ENCODE measurements around the gene RGS10. TPM values are rescaled to one million over a fixed set of nuclear protein-coding genes. Genes with fewer than 3 reads are reported as not detected.

The RGS10 gene
- total and polyA plus RNA-seq, 5 donors from 2014 or later, result 85.7 to 188 (median 180) TPM

DNA sequence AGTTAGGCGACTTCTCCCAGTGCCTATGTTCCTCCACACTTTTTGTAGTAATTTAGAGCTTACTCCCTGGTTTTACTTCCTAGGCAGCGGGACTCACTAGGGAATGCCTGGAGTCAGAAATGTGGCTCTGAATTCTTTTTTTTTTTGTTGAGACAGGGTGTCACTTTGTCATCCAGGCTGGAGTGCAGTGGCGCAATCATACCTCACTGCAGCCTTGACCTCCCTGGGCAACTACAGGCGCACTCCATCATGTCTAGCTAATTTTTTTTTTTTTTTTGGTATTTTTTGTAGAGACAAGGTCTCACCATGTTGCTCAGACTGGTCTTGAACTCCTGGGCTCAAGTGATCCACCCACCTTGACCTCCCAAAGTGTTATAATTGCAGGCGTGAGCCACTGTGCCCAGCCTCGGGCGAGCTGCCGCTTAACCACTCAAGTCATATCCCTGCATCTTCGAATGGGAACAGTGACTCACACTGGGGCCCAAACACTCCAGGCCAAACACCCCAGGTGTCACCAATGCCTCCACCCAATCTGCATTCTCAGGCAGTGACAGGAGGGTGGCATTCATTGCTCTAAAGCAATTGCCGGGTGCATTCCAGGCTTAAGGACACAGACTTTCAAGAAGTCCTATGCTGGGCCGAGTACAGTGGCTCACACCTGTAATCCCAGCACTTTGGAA, 19.6 kb downstream of the RGS10 start:
- ATAC-seq (ENCODE audit: low read depth in 2 of 2) (no peak), DNase-seq (no peak)
- peaks cover 32% of the 10 kb centered on the region for H3K36me3 Mint-ChIP-seq
- H3K4me3 Mint-ChIP-seq, result no peak overlapping the region
- Histone ChIP-seq H3K36me3 (ENCODE audit: control insufficient read depth, insufficient read depth, low read length) (peaks cover 45% of the 10 kb centered on the region), H3K4me1 (ENCODE audit: control insufficient read depth, insufficient read depth, low read length, poor library complexity, severe bottlenecking) (peaks cover 12% of the 10 kb centered on the region), H3K4me3 (ENCODE audit: low read depth, low read length) (no peak overlapping the region), H3K27me3 (ENCODE audit: control insufficient read depth, insufficient read depth, low read length) (no peaks in the 10 kb centered on the region), H3K27ac (ENCODE audit: insufficient read depth, low read length, poor library complexity, severe bottlenecking) (no peak overlapping the region), H3K9me3 (ENCODE audit: control insufficient read depth in 2 of 2, low read length in 2 of 2) (no peaks in the 10 kb centered on the region)
- peaks cover 0 to 43% (median 17%) of the 10 kb centered on the region in 4 donors for H3K4me1 Mint-ChIP-seq
- H3K27ac Mint-ChIP-seq, result no peak overlapping the region
- H3K27me3 Mint-ChIP-seq, result no peaks in the 10 kb centered on the region
- H3K9me3 Mint-ChIP-seq, result no peaks in the 10 kb centered on the region

DNA sequence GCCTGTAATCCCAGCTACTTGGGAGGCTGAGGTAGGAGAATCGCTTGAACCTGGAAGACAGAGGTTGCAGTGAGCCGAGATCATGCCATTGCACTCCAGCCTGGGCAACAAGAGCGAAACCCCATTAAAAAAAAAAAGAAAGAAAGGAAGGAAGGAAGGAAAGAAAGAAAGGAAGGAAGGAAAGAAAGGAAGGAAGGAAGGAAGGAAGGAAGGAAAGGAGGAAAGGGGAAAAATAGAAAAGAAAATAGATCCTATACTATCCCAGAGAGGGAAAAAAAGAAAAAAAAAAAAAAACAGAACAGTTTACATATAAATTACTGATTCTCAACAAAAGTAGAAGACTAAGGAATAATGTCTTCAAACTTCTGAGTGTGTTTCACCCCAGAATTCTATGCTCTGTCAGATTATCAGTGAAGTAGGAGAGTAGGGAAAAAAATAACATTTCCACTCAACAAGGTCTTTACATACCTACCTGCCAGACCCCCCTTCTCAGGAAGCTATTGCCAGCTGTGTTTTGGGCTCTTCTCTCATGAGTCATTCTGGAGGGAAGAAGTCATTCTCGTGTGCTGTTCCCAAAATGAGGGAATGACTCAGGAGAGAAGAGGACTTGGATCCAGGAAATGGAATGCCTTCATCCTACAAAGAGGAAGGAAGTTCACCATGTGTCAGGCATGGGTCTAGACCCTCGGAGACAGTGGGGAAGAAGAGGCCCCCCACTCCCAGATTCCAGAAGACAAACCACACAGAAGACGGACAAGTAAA, 20.9 kb downstream of the RGS10 start:
- Mint-ChIP-seq H3K27me3 (no peaks in the 10 kb centered on the region), H3K4me1 (peaks cover 2 to 43% (median 20%) of the 10 kb centered on the region in 4 donors), H3K9me3 (no peaks in the 10 kb centered on the region), H3K27ac (peak overlapping the region; percentile 10 to 83 (median 65)), H3K4me3 (no peak overlapping the region), H3K36me3 (peaks cover 29% of the 10 kb centered on the region)
- Histone ChIP-seq H3K27ac (ENCODE audit: insufficient read depth, low read length, poor library complexity, severe bottlenecking) (no peak overlapping the region), H3K9me3 (ENCODE audit: control insufficient read depth in 2 of 2, low read length in 2 of 2) (no peaks in the 10 kb centered on the region), H3K4me3 (ENCODE audit: low read depth, low read length) (no peak overlapping the region), H3K4me1 (ENCODE audit: control insufficient read depth, insufficient read depth, low read length, poor library complexity, severe bottlenecking) (peaks cover 21% of the 10 kb centered on the region), H3K27me3 (ENCODE audit: control insufficient read depth, insufficient read depth, low read length) (no peaks in the 10 kb centered on the region), H3K36me3 (ENCODE audit: control insufficient read depth, insufficient read depth, low read length) (peaks cover 39% of the 10 kb centered on the region)
- ATAC-seq (ENCODE audit: low read depth in 2 of 2), result no peak
- DNase-seq, result no peak

DNA sequence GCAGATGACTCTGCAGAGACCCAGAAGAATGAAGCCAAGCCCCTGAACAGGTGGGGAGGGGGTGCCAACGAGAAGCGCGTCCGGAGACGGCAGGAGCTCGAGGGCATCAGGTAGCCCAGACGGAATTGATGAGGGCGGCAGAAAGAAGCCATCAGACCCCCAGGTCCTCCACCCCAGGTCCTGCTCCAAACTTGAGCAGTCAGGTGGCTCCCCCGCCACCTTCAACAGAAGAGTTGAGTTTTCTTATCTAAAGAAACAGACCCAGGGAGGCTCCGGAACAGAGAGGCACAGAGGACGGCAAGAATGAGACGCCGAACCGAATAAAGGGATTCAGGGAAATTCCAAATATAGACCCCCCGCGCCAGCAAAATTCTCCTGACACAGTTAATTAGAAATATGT, 22.2 kb downstream of the RGS10 start:
- H3K27ac Mint-ChIP-seq, result peak overlapping the region; percentile 94 to 97 (median 96)
- Histone ChIP-seq H3K4me3 (ENCODE audit: low read depth, low read length) (no peak overlapping the region), H3K27ac (ENCODE audit: insufficient read depth, low read length, poor library complexity, severe bottlenecking) (no peak overlapping the region), H3K9me3 (ENCODE audit: control insufficient read depth in 2 of 2, low read length in 2 of 2) (no peaks in the 10 kb centered on the region), H3K4me1 (ENCODE audit: control insufficient read depth, insufficient read depth, low read length, poor library complexity, severe bottlenecking) (peaks cover 34% of the 10 kb centered on the region), H3K27me3 (ENCODE audit: control insufficient read depth, insufficient read depth, low read length) (no peaks in the 10 kb centered on the region), H3K36me3 (ENCODE audit: control insufficient read depth, insufficient read depth, low read length) (peaks cover 29% of the 10 kb centered on the region)
- no peak overlapping the region for H3K4me3 Mint-ChIP-seq
- H3K36me3 Mint-ChIP-seq, result peaks cover 24% of the 10 kb centered on the region
- no peak for DNase-seq
- H3K4me1 Mint-ChIP-seq, result peaks cover 5 to 51% (median 24%) of the 10 kb centered on the region in 4 donors
- no peaks in the 10 kb centered on the region for H3K9me3 Mint-ChIP-seq
- ATAC-seq (ENCODE audit: low read depth in 2 of 2), result no peak
- no peaks in the 10 kb centered on the region for H3K27me3 Mint-ChIP-seq

DNA sequence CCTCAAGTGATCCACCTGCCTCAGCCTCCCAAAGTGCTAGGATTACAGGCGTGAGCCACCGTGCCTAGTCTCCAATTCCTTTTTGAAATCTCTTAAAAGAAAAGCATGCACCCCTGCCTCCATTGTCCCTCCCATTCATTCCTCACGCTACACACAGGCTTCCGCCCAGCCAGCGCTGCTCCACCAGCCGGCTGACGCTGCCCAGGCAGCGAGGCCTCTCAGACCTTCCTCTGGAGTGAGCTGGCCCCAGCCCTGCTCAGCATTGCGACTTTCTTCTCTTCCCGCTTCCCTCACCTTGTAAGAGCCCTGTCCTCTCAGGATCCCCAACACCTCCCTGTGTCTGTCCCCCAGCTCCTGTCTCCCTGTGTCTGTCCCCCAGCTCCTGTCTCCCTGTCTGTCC, 23.6 kb downstream of the RGS10 start:
- Mint-ChIP-seq H3K4me1 (peaks cover 5 to 53% (median 26%) of the 10 kb centered on the region in 4 donors), H3K36me3 (peaks cover 20% of the 10 kb centered on the region), H3K27me3 (no peaks in the 10 kb centered on the region), H3K27ac (peak overlapping the region; percentile 94 to 98 (median 97)), H3K9me3 (no peaks in the 10 kb centered on the region), H3K4me3 (peak overlapping the region; percentile 38 to 88 (median 56))
- peaks cover 23% of the 10 kb centered on the region for H3K36me3 ChIP-seq (ENCODE audit: control insufficient read depth, insufficient read depth, low read length)
- H3K4me1 ChIP-seq (ENCODE audit: control insufficient read depth, insufficient read depth, low read length, poor library complexity, severe bottlenecking), result peaks cover 34% of the 10 kb centered on the region
- ATAC-seq (ENCODE audit: low read depth in 2 of 2) (no peak), DNase-seq (no peak)
- H3K27ac ChIP-seq (ENCODE audit: insufficient read depth, low read length, poor library complexity, severe bottlenecking), result peak overlapping the region; percentile 49
- H3K9me3 ChIP-seq (ENCODE audit: control insufficient read depth in 2 of 2, low read length in 2 of 2), result no peaks in the 10 kb centered on the region
- H3K4me3 ChIP-seq (ENCODE audit: low read depth, low read length), result no peak overlapping the region
- H3K27me3 ChIP-seq (ENCODE audit: control insufficient read depth, insufficient read depth, low read length), result no peaks in the 10 kb centered on the region

DNA sequence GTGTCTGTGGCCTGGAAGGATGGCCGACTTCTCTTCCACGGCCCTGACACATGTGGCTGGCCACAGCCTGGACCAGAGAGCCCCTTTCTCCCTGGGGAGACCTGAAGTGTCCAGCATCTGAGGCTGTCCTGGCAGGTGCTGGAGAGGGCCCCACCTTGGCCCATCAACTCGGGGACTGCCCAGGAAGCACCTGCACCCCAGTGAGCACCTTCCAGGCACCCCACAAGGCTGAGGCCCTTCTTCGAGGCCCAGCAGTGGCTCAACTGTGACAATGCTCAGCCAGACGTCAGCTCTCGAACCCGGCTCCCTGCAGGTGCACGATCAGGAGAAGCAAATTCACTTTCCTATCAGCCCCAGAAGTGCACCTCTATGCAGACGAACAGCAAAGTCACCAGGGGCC, 24.3 kb downstream of the RGS10 start:
- Histone ChIP-seq H3K27me3 (ENCODE audit: control insufficient read depth, insufficient read depth, low read length) (no peaks in the 10 kb centered on the region), H3K9me3 (ENCODE audit: control insufficient read depth in 2 of 2, low read length in 2 of 2) (no peaks in the 10 kb centered on the region), H3K27ac (ENCODE audit: insufficient read depth, low read length, poor library complexity, severe bottlenecking) (peak overlapping the region; percentile 85), H3K4me3 (ENCODE audit: low read depth, low read length) (peak overlapping the region; percentile 64), H3K4me1 (ENCODE audit: control insufficient read depth, insufficient read depth, low read length, poor library complexity, severe bottlenecking) (peaks cover 34% of the 10 kb centered on the region), H3K36me3 (ENCODE audit: control insufficient read depth, insufficient read depth, low read length) (peaks cover 25% of the 10 kb centered on the region)
- H3K4me1 Mint-ChIP-seq, result peaks cover 5 to 52% (median 26%) of the 10 kb centered on the region in 4 donors
- peak overlapping the region; percentile 94 to 98 (median 97) for H3K27ac Mint-ChIP-seq
- DNase-seq, result no peak
- H3K4me3 Mint-ChIP-seq, result peak overlapping the region in 3 of 4 donors; percentile 29 to 81 (median 78)
- no peak for ATAC-seq (ENCODE audit: low read depth in 2 of 2)
- no peaks in the 10 kb centered on the region for H3K27me3 Mint-ChIP-seq
- H3K36me3 Mint-ChIP-seq, result peaks cover 16% of the 10 kb centered on the region
- no peaks in the 10 kb centered on the region for H3K9me3 Mint-ChIP-seq

DNA sequence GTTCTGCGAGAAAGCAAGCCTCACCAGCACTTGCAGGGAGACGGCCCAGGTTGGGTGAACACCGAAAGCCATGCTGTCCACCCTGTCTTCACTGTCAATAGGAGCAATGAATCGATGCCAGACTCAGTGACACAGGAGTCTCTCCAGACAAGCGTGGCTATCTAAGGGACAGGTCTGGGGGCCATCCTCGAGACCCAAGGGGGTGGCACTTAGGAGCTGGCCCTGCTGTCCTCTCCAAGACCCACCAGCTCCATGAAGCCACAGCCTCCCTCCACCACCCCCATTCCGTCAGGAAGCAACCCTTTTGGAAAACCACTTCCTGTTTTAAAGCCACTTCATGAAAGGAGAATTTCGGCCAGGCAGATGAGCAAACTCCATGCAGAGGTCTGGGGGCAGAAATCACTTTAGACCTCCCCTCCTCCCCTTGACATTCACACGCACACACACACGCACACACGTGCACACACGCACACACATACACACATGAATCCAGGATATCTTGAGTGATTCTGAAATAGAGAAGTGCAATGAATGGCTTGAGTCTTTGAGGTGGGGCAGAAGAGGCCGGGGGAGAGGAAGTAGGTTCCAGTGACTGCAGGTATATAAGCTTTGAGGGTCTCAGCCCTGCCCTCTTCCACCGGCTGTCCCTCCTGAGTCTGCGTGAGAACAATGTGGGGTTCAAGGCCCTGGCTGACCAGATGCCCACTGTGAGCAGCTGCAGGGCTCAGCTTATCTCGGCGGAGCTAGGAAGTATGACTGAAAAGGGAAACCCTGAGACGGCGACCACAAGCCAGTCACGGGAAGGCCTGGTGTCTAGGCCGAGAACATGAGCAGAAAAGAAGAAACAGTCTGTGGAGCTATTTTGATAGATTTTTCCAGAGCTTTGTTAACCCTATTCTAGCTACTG, 25.0 kb downstream of the RGS10 start:
- Histone ChIP-seq H3K36me3 (ENCODE audit: control insufficient read depth, insufficient read depth, low read length) (peaks cover 28% of the 10 kb centered on the region), H3K4me3 (ENCODE audit: low read depth, low read length) (peak overlapping the region; percentile 64), H3K4me1 (ENCODE audit: control insufficient read depth, insufficient read depth, low read length, poor library complexity, severe bottlenecking) (peaks cover 34% of the 10 kb centered on the region)

More for the DNA sequence above, 25.0 kb downstream of the RGS10 start:
- DNase-seq (peak; percentile 22 to 65 (median 40)), ATAC-seq (ENCODE audit: low read depth in 2 of 2) (peak; percentile 42 to 52)
- Mint-ChIP-seq H3K4me3 (peak overlapping the region; percentile 29 to 87 (median 80)), H3K27me3 (no peaks in the 10 kb centered on the region), H3K4me1 (peaks cover 5 to 52% (median 26%) of the 10 kb centered on the region in 4 donors), H3K9me3 (no peaks in the 10 kb centered on the region), H3K27ac (peak overlapping the region; percentile 94 to 98 (median 97)), H3K36me3 (peaks cover 16% of the 10 kb centered on the region)
- Histone ChIP-seq H3K9me3 (ENCODE audit: control insufficient read depth in 2 of 2, low read length in 2 of 2) (no peaks in the 10 kb centered on the region), H3K27ac (ENCODE audit: insufficient read depth, low read length, poor library complexity, severe bottlenecking) (peak overlapping the region; percentile 85), H3K27me3 (ENCODE audit: control insufficient read depth, insufficient read depth, low read length) (no peaks in the 10 kb centered on the region)

Data from CD4-positive, CD25-positive, alpha-beta regulatory T cell (primary cell).